Gastroesophageal sphincter (tissue), 3 donors: ENCODE measurements around the gene CFAP53.

ENCODE experiments used
- CTCF ChIP-seq, 4 experiments: fragments of 200-600 bp in 2 of 4; fragments of 450-650 bp in 2 of 4; sonication (generic) in 1 of 4; IDR thresholded peaks; one replicate each; pipeline ENCODE4 v1.5.1; 2017 to 2019; ENCODE audit warnings: antibody characterized with exemption in 4 of 4, mild to moderate bottlenecking in 2 of 4, moderate library complexity in 2 of 4
- EP300 ChIP-seq: sonication (generic); formaldehyde crosslinking; IDR thresholded peaks from one replicate; pipeline ENCODE4 v1.6.1; 2017; ENCODE audit warnings: antibody characterized with exemption, mild to moderate bottlenecking
- POLR2A ChIP-seq, 2 donors: fragments of 450-650 bp; IDR thresholded peaks; one replicate each; pipeline ENCODE4 v1.6.1; 2017; ENCODE audit warnings: antibody characterized with exemption in 2 of 2, mild to moderate bottlenecking in 2 of 2, moderate library complexity in 1 of 2
- POLR2AphosphoS5 ChIP-seq: sonication (generic); formaldehyde crosslinking; IDR thresholded peaks from one replicate; pipeline ENCODE4 v1.6.1; 2017; ENCODE audit warnings: antibody characterized with exemption

- TF ChIP-seq POLR2A (IDR thresholded peaks at IDR 0.05) (no peak), CTCF (IDR thresholded peaks at IDR 0.05) (no peak), POLR2AphosphoS5 (no peak), EP300 (no peak)
Observed at GRCh38 chr18:50187659-50188058, 78.6 kb downstream of the CFAP53 start.
